Anterior cingulate cortex (tissue), 58 donors: ENCODE measurements around the gene LORICRIN.

Source experiments
- DNase-seq, 58 donors: peaks; one replicate each; lab custom pipeline; 2025; lab: John Stamatoyannopoulos, UW

The LORICRIN gene

GRCh38 chr1:153293851-153294250 lies 34.4 kb downstream of the LORICRIN start:
- DNase-seq, result no peak

- DNase-seq, result no peak
Measured at GRCh38 chr1:153302308-153302707, 42.8 kb downstream of the LORICRIN start.

GRCh38 chr1:153305682-153306081 lies 46.2 kb downstream of the LORICRIN start:
- DNase-seq, result no peak

GRCh38 chr1:153306303-153307220 lies 47.1 kb downstream of the LORICRIN start:
- no peak for DNase-seq

- no peak for DNase-seq
Measured at GRCh38 chr1:153307221-153307600, 47.7 kb downstream of the LORICRIN start.

GRCh38 chr1:153308540-153308939 lies 49.1 kb downstream of the LORICRIN start:
- no peak for DNase-seq

- DNase-seq, result no peak
Measured at GRCh38 chr1:153309441-153309840, 50.0 kb downstream of the LORICRIN start.

GRCh38 chr1:153310526-153310925 lies 51.0 kb downstream of the LORICRIN start:
- DNase-seq, result no peak
